HG03520 (cell line): ENCODE data around the gene CDK13.
"Not testable (repeated sequence)": the region's sequence is repeated elsewhere in the genome, so short reads cannot be mapped to it uniquely, and the experiment has no call there.

ENCODE experiments used
- ATAC-seq: cut with Tn5 transposase; IDR thresholded peaks from one replicate; pipeline ENCODE4 v1.9.1; 2021; ENCODE audit warnings: mild to moderate bottlenecking, moderate library complexity; ENCODE audit not compliant: unreplicated experiment

Gene CDK13

GRCh38 chr7:40095695-40096327 is 145.8 kb downstream of the CDK13 start:
- no peak for ATAC-seq

DNA sequence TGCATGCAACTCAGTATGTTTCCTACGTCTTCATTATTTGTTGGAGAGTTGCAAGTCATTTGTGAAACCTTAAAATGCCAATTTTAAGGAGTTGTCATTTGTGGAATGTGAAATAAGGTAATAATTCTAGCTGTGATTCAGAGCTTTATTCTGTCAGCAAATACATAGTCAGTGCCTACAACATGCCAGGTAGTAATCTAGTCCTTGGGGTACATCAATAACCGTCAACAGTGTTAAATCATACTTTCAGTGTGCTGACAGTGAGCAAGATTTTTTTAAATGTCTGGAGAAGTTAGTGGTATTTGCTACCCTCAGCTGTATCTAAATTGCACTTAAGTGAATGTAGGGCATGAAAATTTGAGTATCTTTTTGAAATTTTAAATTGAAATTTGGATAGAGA is 147.7 kb downstream of the CDK13 start:
- ATAC-seq, result no peak

DNA sequence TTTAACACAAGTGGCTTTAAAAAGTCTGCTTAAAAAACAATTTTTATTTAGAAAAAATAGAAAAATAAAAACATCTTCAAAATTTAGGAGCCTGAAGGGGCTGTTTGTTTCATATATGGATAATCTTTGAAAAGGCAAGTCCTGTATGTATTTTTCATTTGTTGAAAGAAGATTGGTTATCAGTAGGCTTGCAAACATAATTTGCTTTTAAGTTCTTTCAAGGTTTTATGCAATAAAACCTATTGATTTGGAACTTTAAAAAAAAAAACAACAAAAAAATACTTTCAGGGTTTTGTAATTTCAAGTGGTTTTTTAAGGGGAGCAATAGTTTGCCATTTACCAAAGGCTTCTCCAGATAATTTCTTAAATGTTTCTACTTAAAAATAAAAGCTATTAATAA is 148.8 kb downstream of the CDK13 start:
- ATAC-seq, result no peak

DNA sequence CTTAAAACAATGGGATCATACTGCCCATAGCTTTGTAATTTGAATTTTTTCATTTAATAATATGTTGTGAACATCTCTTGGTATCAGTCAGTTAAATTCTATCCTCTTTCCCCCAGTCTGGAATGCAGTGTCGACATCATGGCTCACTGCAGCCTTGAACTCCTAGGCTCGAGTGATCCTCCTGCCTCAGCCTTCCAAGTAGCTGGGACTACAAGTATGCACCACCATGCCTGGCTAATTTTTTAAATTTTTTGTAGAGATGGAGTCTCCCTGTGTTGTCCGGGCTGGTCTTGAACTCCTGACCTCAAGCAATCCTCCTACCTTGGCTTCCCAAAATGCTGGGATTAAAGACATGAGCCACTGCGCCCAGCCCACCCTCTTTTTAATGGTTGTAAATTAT is 149.8 kb downstream of the CDK13 start:
- ATAC-seq, result no peak

GRCh38 chr7:40101201-40101600 is 151.1 kb downstream of the CDK13 start:
- no peak for ATAC-seq

DNA sequence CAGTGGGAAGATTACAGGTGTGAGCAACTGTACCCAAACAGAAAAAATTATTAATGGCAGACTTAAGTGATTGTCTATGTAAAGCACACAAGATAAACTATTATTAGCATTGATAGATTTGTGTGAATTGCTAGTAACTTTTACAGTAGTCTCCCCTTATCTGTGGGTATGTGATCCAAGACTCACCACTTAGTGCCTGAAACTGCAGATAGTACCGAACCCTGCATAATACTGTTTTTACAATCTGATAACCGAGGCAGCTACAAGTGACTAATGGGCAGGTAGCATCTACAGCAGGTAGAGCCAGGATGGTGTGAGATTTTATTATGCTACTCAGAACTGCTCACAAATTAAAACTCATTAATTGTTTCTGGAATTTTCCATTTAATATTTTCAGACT is 152.8 kb downstream of the CDK13 start:
- ATAC-seq, result no peak

GRCh38 chr7:40105879-40106473 is 155.9 kb downstream of the CDK13 start:
- ATAC-seq, result no peak

- ATAC-seq, result no peak
Observed at GRCh38 chr7:40115936-40116335, 165.9 kb downstream of the CDK13 start.

GRCh38 chr7:40117199-40117598 is 167.1 kb downstream of the CDK13 start:
- not testable (repeated sequence) for ATAC-seq

DNA sequence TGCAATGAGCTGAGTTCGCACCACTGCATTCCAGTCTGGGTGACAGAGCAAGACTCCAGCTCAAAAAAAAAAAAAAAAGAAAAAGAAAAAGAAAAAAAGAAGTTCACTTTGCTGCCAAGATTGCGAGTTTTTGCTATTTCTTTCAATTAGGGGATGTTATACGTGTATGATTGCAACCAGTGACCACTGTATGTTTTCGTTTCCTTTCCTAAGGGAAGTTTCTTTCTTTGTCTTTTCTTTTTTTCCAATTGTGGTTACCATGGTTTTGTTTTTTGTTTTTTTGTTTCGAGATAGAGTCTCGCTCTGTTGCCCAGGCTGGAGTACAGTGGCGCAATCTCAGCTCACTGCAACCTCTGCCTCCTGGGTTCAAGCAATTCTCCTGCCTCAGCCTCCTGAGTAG is 168.1 kb downstream of the CDK13 start:
- ATAC-seq, result not testable (repeated sequence)

DNA sequence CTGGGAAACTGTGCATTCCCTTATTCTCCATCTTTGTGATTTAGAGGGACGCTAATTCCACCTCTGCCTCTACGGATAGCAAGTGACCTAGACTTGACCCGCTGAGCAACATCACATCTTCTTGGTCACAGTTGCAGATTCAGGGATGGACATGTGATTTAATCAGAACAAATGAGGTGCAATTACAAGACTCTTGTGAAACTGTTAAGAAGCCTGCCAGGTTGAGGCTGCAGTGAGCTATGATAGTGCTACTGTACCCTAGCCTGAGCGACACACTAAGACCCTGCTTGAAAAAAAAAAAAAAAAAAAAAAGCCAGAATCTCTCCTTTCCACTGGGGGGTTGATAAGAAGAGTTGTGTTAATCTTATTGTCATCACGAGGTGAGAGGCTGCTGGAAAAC is 170.0 kb downstream of the CDK13 start:
- ATAC-seq, result no peak

DNA sequence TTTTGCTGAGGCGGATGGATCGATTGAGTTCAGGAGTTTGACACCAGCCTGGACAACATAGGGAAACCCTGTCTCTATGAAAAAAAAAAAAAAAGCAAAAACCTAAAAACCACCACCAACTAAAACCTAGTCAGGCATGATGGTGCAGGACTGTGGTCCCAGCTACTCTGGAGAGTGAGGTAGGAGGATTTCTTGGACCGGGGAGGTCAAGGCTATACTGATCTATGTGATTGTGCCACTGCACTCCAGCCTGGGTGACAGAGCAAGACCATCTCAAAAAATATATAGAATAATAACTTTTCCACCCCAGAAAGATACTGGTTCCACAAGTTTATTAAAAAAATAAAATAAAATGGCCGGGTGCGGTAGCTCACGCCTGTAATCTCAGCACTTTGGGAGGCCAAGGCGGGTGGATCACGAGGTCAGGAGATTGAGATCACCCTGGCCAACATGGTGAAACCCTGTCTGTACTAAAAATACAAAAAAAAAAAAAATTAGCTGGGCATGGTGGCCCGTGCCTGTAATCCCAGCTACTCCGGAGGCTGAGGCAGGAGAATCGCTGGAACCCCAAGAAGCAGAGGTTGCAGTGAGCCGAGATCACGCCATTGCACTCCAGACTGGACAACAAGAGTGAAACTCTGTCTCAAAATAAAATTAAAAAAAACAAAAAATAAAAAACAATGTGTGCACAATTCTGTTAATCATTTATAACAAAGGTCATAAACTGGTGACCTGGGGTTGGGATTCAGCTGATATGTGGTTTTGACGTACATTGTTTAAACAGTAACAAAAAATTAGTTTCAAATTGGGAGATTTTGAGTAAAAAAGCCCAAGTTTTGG is 172.3 kb downstream of the CDK13 start:
- not testable (repeated sequence) for ATAC-seq

DNA sequence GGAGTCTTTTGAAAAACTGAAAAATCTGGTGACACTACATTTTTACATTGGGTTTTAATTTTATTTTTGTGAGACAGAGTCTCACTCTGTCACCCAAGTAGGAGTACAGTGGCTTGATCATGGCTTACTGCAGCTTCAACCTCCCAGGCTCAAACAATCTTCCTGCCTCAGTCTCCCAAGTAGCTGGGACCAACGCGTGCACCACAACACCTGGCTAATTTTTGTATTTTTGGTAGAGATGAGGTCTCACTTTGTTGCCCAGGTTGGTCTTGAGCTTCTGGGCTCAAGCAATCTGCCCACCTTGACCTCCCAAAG is 172.8 kb downstream of the CDK13 start:
- ATAC-seq, result no peak

DNA sequence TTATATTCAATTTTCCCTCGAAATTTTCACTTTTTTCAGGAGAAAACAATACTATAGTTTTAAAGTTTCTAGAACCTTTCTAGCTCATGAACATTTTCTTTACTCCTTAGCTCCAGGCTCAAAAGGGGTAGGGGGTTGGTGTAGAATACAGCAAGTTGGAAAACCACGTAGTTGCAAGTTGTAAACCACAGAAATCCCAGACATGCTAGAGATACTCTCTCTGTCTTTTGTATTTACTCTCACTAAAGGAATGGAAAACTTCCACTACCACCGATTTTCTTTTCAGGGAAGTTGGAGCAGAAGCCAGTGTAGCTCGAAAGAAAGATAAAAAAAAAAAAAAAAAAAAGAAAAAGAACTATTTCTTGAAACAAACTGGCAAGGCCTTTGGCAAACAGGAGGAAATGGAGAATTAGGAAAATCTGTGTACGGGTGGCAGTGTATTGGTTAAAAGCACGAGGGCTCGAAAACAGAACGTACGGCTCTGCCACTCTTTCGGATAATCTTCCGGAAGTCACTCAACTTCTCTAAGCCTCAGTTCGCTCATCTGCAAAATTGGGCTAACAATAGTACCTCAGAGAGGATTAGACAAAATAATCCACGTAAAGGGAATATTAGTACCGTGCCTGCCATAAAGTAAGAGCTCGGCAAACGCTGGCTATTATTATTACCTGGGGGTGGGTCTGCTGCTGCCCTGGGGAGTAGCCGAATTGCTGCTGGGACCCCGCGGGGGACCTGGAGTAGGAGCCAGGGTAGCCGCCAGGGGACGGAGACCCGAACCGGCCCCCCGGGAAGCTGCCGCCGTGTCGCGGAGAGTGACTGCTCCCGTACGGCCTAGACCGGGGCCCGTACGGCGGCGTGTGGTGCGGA is 183.7 kb downstream of the CDK13 start:
- ATAC-seq, result peak; percentile 52

GRCh38 chr7:40134428-40135316 is 184.6 kb downstream of the CDK13 start, which contains the start of the genes MPLKIP and SUGCT:
TSS of gene MPLKIP (minus strand) at chr7:40134622. CDS start at chr7:40134567, 55 bp downstream.
TSS of gene SUGCT (plus strand) at chr7:40135005.
- peak; percentile 82 for ATAC-seq

- no peak for ATAC-seq
Observed at GRCh38 chr7:40135317-40135610, 185.2 kb downstream of the CDK13 start.

GRCh38 chr7:40137563-40137962 is 187.5 kb downstream of the CDK13 start:
- no peak for ATAC-seq

GRCh38 chr7:40138973-40139372 is 188.9 kb downstream of the CDK13 start:
- no peak for ATAC-seq

- not testable (repeated sequence) for ATAC-seq
Observed at GRCh38 chr7:40139891-40140290, 189.8 kb downstream of the CDK13 start.

DNA sequence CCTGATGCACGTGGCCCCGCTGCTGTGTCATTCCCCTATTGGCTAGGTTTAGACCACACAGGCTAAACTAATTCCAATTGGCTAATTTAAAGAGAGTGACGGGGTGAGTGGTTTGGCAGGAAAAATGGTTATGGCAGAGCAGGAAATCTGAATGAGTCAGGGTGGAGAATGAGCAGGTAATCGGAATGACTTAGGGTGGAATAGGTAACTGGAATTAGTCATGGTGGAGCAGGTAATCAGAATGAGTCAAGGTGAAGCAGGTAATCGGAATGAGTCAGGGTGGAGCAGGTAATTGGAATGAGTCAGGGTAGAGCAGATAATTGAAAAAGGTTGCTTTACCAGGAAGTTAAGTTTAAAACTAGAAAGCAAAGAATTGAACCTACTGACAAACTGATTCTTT is 191.9 kb downstream of the CDK13 start:
- not testable (repeated sequence) for ATAC-seq
